ENCODE measurements around the gene ZC3H11A. TPM values are rescaled to one million over a fixed set of nuclear protein-coding genes. Genes with fewer than 3 reads are reported as not detected.

Gene ZC3H11A
- total and polyA plus RNA-seq, 2 of the 13 experiments (the other 11 are each of a cell fraction or from before 2014, with no cell fraction given), result 56.9 to 59.7 TPM

DNA sequence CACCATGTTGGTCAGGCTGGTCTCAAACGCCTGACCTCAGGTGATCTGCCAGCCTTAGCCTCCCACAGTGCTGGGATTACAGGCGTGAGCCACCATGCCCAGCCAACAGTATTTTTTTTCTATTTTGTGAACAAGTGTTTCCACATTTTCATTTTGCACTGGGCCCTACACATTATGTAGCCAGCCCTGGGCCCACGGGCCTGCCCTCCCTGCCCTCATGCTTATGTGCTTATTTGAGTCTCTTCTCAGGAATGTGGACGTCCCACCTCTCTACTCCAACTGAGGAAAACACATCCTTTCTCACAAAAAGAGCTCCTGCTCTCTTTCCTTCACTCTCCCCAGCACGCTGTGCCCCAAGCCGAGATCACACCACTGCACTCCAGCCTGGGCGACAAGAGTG is 13.5 kb upstream of the ZC3H11A start (continued):
- TF ChIP-seq, protein P1, sequence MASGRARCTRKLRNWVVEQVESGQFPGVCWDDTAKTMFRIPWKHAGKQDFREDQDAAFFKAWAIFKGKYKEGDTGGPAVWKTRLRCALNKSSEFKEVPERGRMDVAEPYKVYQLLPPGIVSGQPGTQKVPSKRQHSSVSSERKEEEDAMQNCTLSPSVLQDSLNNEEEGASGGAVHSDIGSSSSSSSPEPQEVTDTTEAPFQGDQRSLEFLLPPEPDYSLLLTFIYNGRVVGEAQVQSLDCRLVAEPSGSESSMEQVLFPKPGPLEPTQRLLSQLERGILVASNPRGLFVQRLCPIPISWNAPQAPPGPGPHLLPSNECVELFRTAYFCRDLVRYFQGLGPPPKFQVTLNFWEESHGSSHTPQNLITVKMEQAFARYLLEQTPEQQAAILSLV (CRISPR knock-in tag; IDR thresholded peaks at IDR 0.05; ENCODE audit: borderline replicate concordance), result no peak
- no peak for TF ChIP-seq ZBTB7B (CRISPR knock-in tag; IDR thresholded peaks at IDR 0.05)
- TF ChIP-seq NFIC (IDR thresholded peaks at IDR 0.05; ENCODE audit: low read length), result no peak
- TF ChIP-seq LCORL (IDR thresholded peaks at IDR 0.05), result no peak
- TF ChIP-seq LCORL (CRISPR knock-in tag; IDR thresholded peaks at IDR 0.05), result no peak

DNA sequence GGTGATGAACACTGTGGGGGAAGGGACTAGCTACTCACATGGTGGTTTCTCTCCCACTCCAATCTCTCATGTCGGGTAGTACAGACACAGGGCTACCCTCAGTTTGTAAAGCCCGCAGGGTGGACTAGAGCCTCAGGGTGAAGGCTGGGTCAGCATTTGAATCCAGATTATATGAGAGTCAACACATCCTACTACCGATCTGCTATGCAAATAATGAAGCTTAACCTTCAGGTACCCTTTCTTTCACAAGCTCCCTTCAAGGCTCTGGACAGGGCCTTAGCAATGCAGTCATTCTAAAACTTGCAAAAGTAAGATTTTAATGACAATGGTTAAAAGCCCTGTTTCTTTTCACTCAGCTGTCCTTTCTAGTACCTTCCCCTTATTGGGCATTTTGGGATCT is 5.5 kb upstream of the ZC3H11A start:
- Histone ChIP-seq H3K4me1 (ENCODE audit: insufficient read depth, low read length) (peaks cover 19% of the 10 kb centered on the region), H3K36me3 (replicated peaks in 1 of 2; ENCODE audit: control insufficient read depth in 1 of 2, insufficient read depth in 2 of 2, low read length in 2 of 2) (no peaks in the 10 kb centered on the region), H3K4me3 (replicated peaks in 1 of 3; ENCODE audit: insufficient read depth in 1 of 3, low read depth in 2 of 3, low read length in 3 of 3) (no peak overlapping the region), H3K4me2 (ENCODE audit: low read depth, low read length) (no peak overlapping the region), H3K27me3 (ENCODE audit: control insufficient read depth in 1 of 2, insufficient read depth in 2 of 2, low read length in 2 of 2) (no peaks in the 10 kb centered on the region), H3K9ac (ENCODE audit: insufficient read depth, low read depth, low read length) (no peak overlapping the region), H3K9me3 (ENCODE audit: low read length) (no peaks in the 10 kb centered on the region), H2AFZ (ENCODE audit: low read length) (no peak overlapping the region), H3K79me2 (ENCODE audit: insufficient read depth, low read length) (no peaks in the 10 kb centered on the region), H4K20me1 (ENCODE audit: insufficient read depth, low read length) (no peaks in the 10 kb centered on the region), H3K27ac (ENCODE audit: extremely low read length, insufficient read depth, low read length) (no peak overlapping the region)
- ChIA-PET POLR2A (no interaction called here), CTCF (ENCODE audit: low intra/inter-chr PET ratio, low total read pairs) (no interaction called here)
- no TSS peak for BruUV-seq (replicated peaks)
- 0% methylated on average over 2 of the region's 3 CpGs for WGBS (ENCODE audit: low lambda C conversion rate)
- DNase-seq (ENCODE audit: low spot score) (no peak), ATAC-seq (no peak), FAIRE-seq (no peak)
- in situ Hi-C loops (cut with HindIII; ENCODE audit: extremely low pct_ligation_motif_present, low pct_unique_long_range_greater_than_20kb) (no loop called here), intact Hi-C loops (cut with micrococcal nuclease; ENCODE audit: unreplicated experiment) (no loop called here)
- TF ChIP-seq, protein P2, sequence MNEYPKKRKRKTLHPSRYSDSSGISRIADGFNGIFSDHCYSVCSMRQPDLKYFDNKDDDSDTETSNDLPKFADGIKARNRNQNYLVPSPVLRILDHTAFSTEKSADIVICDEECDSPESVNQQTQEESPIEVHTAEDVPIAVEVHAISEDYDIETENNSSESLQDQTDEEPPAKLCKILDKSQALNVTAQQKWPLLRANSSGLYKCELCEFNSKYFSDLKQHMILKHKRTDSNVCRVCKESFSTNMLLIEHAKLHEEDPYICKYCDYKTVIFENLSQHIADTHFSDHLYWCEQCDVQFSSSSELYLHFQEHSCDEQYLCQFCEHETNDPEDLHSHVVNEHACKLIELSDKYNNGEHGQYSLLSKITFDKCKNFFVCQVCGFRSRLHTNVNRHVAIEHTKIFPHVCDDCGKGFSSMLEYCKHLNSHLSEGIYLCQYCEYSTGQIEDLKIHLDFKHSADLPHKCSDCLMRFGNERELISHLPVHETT (CRISPR knock-in tag; conservative IDR thresholded peaks at IDR 0.05), result no peak
- TF ChIP-seq, protein P3, sequence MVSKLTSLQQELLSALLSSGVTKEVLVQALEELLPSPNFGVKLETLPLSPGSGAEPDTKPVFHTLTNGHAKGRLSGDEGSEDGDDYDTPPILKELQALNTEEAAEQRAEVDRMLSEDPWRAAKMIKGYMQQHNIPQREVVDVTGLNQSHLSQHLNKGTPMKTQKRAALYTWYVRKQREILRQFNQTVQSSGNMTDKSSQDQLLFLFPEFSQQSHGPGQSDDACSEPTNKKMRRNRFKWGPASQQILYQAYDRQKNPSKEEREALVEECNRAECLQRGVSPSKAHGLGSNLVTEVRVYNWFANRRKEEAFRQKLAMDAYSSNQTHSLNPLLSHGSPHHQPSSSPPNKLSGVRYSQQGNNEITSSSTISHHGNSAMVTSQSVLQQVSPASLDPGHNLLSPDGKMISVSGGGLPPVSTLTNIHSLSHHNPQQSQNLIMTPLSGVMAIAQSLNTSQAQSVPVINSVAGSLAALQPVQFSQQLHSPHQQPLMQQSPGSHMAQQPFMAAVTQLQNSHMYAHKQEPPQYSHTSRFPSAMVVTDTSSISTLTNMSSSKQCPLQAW (CRISPR knock-in tag; IDR thresholded peaks at IDR 0.05), result no peak
- TF ChIP-seq SP140L (CRISPR knock-in tag; IDR thresholded peaks at IDR 0.05; ENCODE audit: borderline replicate concordance) (no peak), ZBTB3 (CRISPR knock-in tag; IDR thresholded peaks at IDR 0.05; ENCODE audit: borderline replicate concordance, low read depth) (no peak), ZC3H4 (CRISPR knock-in tag; IDR thresholded peaks at IDR 0.05; ENCODE audit: borderline replicate concordance) (no peak), CBX5 (CRISPR knock-in tag; IDR thresholded peaks at IDR 0.05; ENCODE audit: borderline replicate concordance) (no peak), ZSCAN9 (CRISPR knock-in tag; IDR thresholded peaks at IDR 0.05; ENCODE audit: borderline replicate concordance) (no peak), NR1H2 (CRISPR knock-in tag; IDR thresholded peaks at IDR 0.05; ENCODE audit: borderline replicate concordance, low read depth) (no peak), GATAD2A (CRISPR knock-in tag; IDR thresholded peaks at IDR 0.05) (no peak), ATRX (CRISPR knock-in tag; IDR thresholded peaks at IDR 0.05; ENCODE audit: borderline replicate concordance) (no peak), HNRNPK (IDR thresholded peaks at IDR 0.05; ENCODE audit: low read depth, low read length, poor library complexity, severe bottlenecking) (no peak), GATA4 (IDR thresholded peaks at IDR 0.05; ENCODE audit: borderline replicate concordance, low read depth) (no peak), AKAP8 (CRISPR knock-in tag; IDR thresholded peaks at IDR 0.05) (no peak)
- TF ChIP-seq, protein P4, sequence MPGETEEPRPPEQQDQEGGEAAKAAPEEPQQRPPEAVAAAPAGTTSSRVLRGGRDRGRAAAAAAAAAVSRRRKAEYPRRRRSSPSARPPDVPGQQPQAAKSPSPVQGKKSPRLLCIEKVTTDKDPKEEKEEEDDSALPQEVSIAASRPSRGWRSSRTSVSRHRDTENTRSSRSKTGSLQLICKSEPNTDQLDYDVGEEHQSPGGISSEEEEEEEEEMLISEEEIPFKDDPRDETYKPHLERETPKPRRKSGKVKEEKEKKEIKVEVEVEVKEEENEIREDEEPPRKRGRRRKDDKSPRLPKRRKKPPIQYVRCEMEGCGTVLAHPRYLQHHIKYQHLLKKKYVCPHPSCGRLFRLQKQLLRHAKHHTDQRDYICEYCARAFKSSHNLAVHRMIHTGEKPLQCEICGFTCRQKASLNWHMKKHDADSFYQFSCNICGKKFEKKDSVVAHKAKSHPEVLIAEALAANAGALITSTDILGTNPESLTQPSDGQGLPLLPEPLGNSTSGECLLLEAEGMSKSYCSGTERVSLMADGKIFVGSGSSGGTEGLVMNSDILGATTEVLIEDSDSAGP (CRISPR knock-in tag; IDR thresholded peaks at IDR 0.05; ENCODE audit: borderline replicate concordance), result no peak
